Transverse colon (tissue), 4 donors: ENCODE data around the gene COL6A5. TPM values are rescaled to one million over a fixed set of nuclear protein-coding genes. Genes with fewer than 3 reads are reported as not detected.
"Not testable (repeated sequence)": the region's sequence is repeated elsewhere in the genome, so short reads cannot be mapped to it uniquely, and the experiment has no call there.

Source experiments
- DNase-seq: peaks from one replicate; pipeline ENCODE4 v3.0.0-alpha.2; 2019
- H3K27ac ChIP-seq, 4 donors: fragments of 200-600 bp; sonication (generic); 2 replicates each; pipeline ENCODE4 v1.5.1; 2016 to 2018; ENCODE audit warnings: inconsistent platforms in 4 of 4
- H3K27me3 ChIP-seq: fragments of 200-600 bp; sonication (generic); 2 replicates; pipeline ENCODE4 v1.5.1; 2017; ENCODE audit warnings: inconsistent platforms
- H3K36me3 ChIP-seq, 4 donors: fragments of 200-600 bp; sonication (generic); 2 replicates each; pipeline ENCODE4 v1.5.1; 2017 to 2019; ENCODE audit warnings: inconsistent platforms in 4 of 4
- H3K4me1 ChIP-seq, 4 donors: fragments of 200-600 bp; sonication (generic); 2 replicates each; pipeline ENCODE4 v1.5.1; 2017 to 2020; ENCODE audit warnings: inconsistent platforms in 4 of 4
- H3K4me3 ChIP-seq, 4 donors: fragments of 200-600 bp; sonication (generic); 1 replicate in 1 of 4; 2 replicates in 3 of 4; pipeline versions ENCODE4 v1.5.1 to v1.6.1; 2017 to 2019; ENCODE audit warnings: inconsistent platforms in 4 of 4
- H3K9me3 ChIP-seq, 2 donors: fragments of 200-600 bp; sonication (generic); 2 replicates each; pipeline ENCODE4 v1.5.1; 2017 to 2019; ENCODE audit warnings: inconsistent platforms in 2 of 2
- CTCF ChIP-seq, 5 experiments: fragments of 200-600 bp in 3 of 5; fragments of 450-650 bp in 2 of 5; sonication (generic) in 3 of 5; IDR thresholded peaks; 1 replicate in 2 of 5; 2 replicates in 3 of 5; pipeline ENCODE4 v1.5.1; 2016 to 2017; ENCODE audit warnings: antibody characterized with exemption in 5 of 5, inconsistent platforms in 3 of 5, mild to moderate bottlenecking in 2 of 5, moderate library complexity in 1 of 5
- EP300 ChIP-seq: sonication (generic); formaldehyde crosslinking; IDR thresholded peaks from one replicate; pipeline ENCODE4 v1.6.1; 2017; ENCODE audit warnings: antibody characterized with exemption, low read depth
- POLR2A ChIP-seq: fragments of 450-650 bp; IDR thresholded peaks from one replicate; pipeline ENCODE4 v1.6.1; 2016; ENCODE audit warnings: antibody characterized with exemption, mild to moderate bottlenecking, moderate library complexity
- POLR2AphosphoS5 ChIP-seq, 3 donors: sonication (generic); formaldehyde crosslinking; IDR thresholded peaks; one replicate each; pipeline ENCODE4 v1.6.1; 2016; ENCODE audit warnings: antibody characterized with exemption in 3 of 3
- WGBS, 2 donors: methylation state at CpG; one replicate each; pipeline ENCODE4 v1.1.5; 2018; ENCODE audit warnings: low coverage in 1 of 2; 5-methylcytosine and 5-hydroxymethylcytosine counted together
- in situ Hi-C, 4 donors: fragments of 200-750 bp; cut with MboI; loops; one replicate each; pipeline versions ENCODE4 v1.15.0 to v1.15.1; 2017; ENCODE audit warnings: low sequenced_read_pairs in 3 of 4, low pct_ligation_motif_present in 1 of 4, low pct_unique_long_range_greater_than_20kb in 1 of 4
- intact Hi-C: fragments of 100-400 bp; cut with DNase I; formaldehyde crosslinking; loops from one replicate; pipeline ENCODE4 v1.15.1; 2023; ENCODE audit warnings: low total_unique reads
- total RNA-seq, 4 donors: library from RNA; depleted of rRNA; stranded (reverse); fragments of >200 nt; gene quantifications; one replicate each; pipeline ENCODE4 v1.1.0, GENCODE V29; 2016

Gene COL6A5
- total RNA-seq, 4 donors from 2014 or later: not detected

- H3K4me3 ChIP-seq: no peak overlapping the region
- no peaks in the 10 kb centered on the region for H3K9me3 ChIP-seq
- no peak overlapping the region for H3K27ac ChIP-seq
- DNase-seq: no peak
- H3K27me3 ChIP-seq: no peaks in the 10 kb centered on the region
- intact Hi-C loops: no loop called here
- H3K4me1 ChIP-seq: no peaks in the 10 kb centered on the region
- in situ Hi-C loops: no loop called here
- 30% methylated on average over 1 of the region's 1 CpG; no CpG with 5 or more reads in 1 of the 2 donors for WGBS, 2 donors
- TF ChIP-seq EP300: no peak
- TF ChIP-seq POLR2AphosphoS5 (IDR thresholded peaks at IDR 0.05): no peak
- no peak for TF ChIP-seq POLR2A
- no peak for TF ChIP-seq CTCF (IDR thresholded peaks at IDR 0.05)
- no peaks in the 10 kb centered on the region for H3K36me3 ChIP-seq
Observed at GRCh38 chr3:130442284-130442683, 96.8 kb downstream of the COL6A5 start.

- H3K27ac ChIP-seq, DNase-seq, intact Hi-C loops, in situ Hi-C loops, H3K4me1 ChIP-seq, H3K9me3 ChIP-seq, H3K36me3 ChIP-seq, H3K4me3 ChIP-seq, H3K27me3 ChIP-seq: not testable (repeated sequence)
- WGBS, 2 donors: 71 to 82% methylated on average over 6 of the region's 6 CpGs
Observed at GRCh38 chr3:130446840-130447239, 101.4 kb downstream of the COL6A5 start.

- H3K36me3 ChIP-seq, H3K4me3 ChIP-seq, H3K4me1 ChIP-seq, in situ Hi-C loops, H3K9me3 ChIP-seq, H3K27me3 ChIP-seq, intact Hi-C loops, H3K27ac ChIP-seq, DNase-seq: not testable (repeated sequence)
- 52 to 70% methylated on average over 5 to 8 of the region's 8 CpGs for WGBS, 2 donors
Observed at GRCh38 chr3:130448155-130448554, 102.7 kb downstream of the COL6A5 start.

GRCh38 chr3:130456540-130456939 lies 111.1 kb downstream of the COL6A5 start:
- H3K27ac ChIP-seq: no peak overlapping the region
- DNase-seq: no peak
- in situ Hi-C loops: no loop called here
- no peak overlapping the region for H3K4me3 ChIP-seq
- no peaks in the 10 kb centered on the region for H3K9me3 ChIP-seq
- WGBS, 2 donors: 32 to 40% methylated on average over 1 of the region's 1 CpG
- intact Hi-C loops: no loop called here
- no peaks in the 10 kb centered on the region for H3K36me3 ChIP-seq
- no peaks in the 10 kb centered on the region for H3K27me3 ChIP-seq
- no peak for TF ChIP-seq POLR2A
- no peak for TF ChIP-seq EP300
- no peak for TF ChIP-seq POLR2AphosphoS5 (IDR thresholded peaks at IDR 0.05)
- TF ChIP-seq CTCF (IDR thresholded peaks at IDR 0.05): no peak
- H3K4me1 ChIP-seq: no peaks in the 10 kb centered on the region

GRCh38 chr3:130457671-130458070 lies 112.2 kb downstream of the COL6A5 start:
- H3K27ac ChIP-seq: no peak overlapping the region
- no peak overlapping the region for H3K4me3 ChIP-seq
- intact Hi-C loops: no loop called here
- no peaks in the 10 kb centered on the region for H3K27me3 ChIP-seq
- H3K36me3 ChIP-seq: no peaks in the 10 kb centered on the region
- in situ Hi-C loops: no loop called here
- no peak for TF ChIP-seq CTCF (IDR thresholded peaks at IDR 0.05)
- no peak for TF ChIP-seq POLR2AphosphoS5 (IDR thresholded peaks at IDR 0.05)
- no peak for TF ChIP-seq POLR2A
- TF ChIP-seq EP300: no peak
- H3K9me3 ChIP-seq: no peaks in the 10 kb centered on the region
- 47 to 50% methylated on average over 1 of the region's 1 CpG for WGBS, 2 donors
- H3K4me1 ChIP-seq: no peaks in the 10 kb centered on the region
- DNase-seq: no peak
